Astrocyte of the cerebellum (primary cell): Measurements from ENCODE around the gene TMPRSS7.

Experiments
- DNase-seq: peaks from one replicate; pipeline ENCODE4 v3.0.0-alpha.2; 2011; ENCODE audit warnings: low read depth
- H3K4me3 ChIP-seq: 2 replicates; pipeline ENCODE4 v1.5.1; 2011; ENCODE audit warnings: mild to moderate bottlenecking, low read depth, low read length, moderate library complexity
- in situ Hi-C: cut with HindIII; loops from 2 replicates; pipeline ENCODE4 v1.10.0; 2017; ENCODE audit warnings: low sequenced_read_pairs
- TF ChIP-seq, protein P1 (sequence below): IDR thresholded peaks from 2 replicates; pipeline ENCODE4 v1.5.1; 2012; ENCODE audit warnings: low read length, low read depth, moderate library complexity, mild to moderate bottlenecking; ENCODE audit errors: missing control alignments

Gene TMPRSS7

DNA sequence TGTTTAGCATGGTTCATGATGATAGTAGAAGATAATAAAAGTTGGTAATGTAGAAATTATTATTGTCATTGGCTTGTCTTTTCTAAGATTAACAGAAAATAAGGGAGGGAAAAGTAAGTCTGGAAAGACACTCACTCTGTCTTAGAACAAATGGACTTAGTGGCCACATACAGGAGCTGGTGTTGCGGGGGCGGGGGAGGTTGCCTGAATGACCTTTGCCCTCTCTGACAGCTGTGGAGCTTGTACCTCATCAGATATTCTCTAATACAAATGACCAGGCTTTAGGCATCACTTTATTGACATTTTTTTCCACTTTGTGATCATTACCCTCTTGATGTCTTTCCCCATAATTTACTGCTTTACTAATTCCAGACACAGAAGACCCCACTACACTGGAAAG is 29.9 kb upstream of the TMPRSS7 start:
- in situ Hi-C loops: no loop called here
- no peak for DNase-seq
- no peak overlapping the region for H3K4me3 ChIP-seq
- TF ChIP-seq, protein P1, sequence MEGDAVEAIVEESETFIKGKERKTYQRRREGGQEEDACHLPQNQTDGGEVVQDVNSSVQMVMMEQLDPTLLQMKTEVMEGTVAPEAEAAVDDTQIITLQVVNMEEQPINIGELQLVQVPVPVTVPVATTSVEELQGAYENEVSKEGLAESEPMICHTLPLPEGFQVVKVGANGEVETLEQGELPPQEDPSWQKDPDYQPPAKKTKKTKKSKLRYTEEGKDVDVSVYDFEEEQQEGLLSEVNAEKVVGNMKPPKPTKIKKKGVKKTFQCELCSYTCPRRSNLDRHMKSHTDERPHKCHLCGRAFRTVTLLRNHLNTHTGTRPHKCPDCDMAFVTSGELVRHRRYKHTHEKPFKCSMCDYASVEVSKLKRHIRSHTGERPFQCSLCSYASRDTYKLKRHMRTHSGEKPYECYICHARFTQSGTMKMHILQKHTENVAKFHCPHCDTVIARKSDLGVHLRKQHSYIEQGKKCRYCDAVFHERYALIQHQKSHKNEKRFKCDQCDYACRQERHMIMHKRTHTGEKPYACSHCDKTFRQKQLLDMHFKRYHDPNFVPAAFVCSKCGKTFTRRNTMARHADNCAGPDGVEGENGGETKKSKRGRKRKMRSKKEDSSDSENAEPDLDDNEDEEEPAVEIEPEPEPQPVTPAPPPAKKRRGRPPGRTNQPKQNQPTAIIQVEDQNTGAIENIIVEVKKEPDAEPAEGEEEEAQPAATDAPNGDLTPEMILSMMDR: no peak

DNA sequence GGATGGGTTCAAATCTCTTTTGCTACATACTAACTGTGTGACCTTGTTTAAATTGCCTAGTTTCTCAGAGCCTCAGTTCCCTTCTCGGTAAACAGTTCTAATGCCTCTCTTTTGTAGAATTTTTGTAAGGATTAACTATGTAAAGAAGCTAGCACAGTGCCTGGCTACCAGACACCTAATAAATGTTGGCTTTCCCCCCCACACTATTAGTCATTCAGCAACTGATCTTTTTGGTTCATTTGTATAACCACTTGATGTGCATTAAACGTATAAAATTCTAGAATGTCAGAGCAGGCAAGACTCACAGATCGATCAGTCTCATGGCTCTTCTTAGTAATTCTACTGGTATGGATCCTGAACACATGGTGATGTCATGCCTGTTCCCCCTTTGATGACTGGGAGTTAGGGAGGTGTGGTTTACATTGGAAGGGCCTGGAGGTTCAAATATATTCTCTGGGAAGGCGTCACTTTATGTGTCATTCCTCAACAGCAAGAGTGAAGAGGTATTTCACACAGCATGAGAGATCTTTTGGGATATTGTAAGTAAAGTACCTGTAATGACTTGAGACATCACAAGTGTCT is 29.4 kb upstream of the TMPRSS7 start:
- H3K4me3 ChIP-seq: no peak overlapping the region
- DNase-seq: no peak
- TF ChIP-seq, protein P1: no peak
- in situ Hi-C loops: no loop called here

DNA sequence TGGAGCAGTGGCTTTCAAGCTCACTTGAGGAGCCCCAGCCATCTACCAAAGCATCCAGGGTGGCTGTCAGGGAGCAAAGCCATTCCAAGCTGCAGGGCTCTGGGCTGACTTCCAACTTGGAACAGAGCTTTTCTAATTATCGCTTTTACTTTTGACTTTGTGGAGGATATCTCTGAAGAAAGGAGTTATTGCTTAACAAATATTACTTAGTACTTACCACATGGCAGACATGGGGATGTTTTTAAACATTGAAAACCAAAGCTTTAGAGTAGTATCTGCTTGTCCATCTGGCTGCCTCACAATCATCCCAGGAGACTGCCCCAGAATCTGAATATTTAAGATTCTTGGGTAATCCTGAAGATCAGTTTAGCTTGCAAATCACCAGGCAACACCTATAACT is 26.9 kb upstream of the TMPRSS7 start:
- in situ Hi-C loops: no loop called here

DNA sequence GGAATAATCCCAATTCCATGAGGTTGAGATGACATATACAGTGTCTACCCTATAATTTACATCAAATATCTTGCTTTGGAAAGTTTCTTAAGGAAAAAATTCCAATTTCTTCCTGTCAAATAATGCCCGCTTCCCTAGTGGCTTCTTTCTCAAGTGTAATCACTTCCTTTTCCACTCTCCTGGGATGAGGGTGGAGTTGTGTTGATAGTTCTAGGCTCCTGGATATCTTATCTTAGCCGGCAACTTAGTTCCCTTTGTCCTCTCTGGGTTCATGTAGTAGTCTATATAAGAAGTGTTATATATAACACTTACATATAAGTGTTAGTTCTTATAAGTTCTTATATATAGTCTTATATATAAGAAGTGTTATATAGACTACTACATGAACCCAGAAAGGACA is 24.9 kb upstream of the TMPRSS7 start:
- TF ChIP-seq, protein P1: no peak
- no peak for DNase-seq
- H3K4me3 ChIP-seq: no peak overlapping the region
- in situ Hi-C loops: no loop called here

More for the DNA sequence above, 26.9 kb upstream of the TMPRSS7 start:
- DNase-seq: no peak
- TF ChIP-seq, protein P1: no peak
- H3K4me3 ChIP-seq: no peak overlapping the region

DNA sequence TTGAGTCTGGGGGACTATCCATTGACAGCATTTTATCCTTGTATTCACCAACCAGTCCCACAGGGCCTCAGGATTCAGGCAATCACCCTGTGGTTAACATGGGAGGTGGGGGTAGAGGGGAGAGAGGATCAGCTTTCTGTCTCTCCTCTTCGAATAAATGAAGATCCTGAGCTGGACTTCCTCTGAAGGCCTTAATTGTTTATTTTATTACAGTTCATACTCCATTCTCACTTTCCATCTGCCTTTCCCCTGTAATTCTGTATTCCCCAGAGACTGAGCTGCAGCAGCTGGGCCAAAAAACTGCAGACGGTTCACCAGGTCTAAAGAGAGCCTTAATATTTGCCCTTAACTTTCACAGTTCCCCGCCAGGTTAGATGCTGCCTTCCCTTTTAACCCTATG is 23.9 kb upstream of the TMPRSS7 start:
- TF ChIP-seq, protein P1: no peak
- in situ Hi-C loops: no loop called here
- H3K4me3 ChIP-seq: no peak overlapping the region

DNA sequence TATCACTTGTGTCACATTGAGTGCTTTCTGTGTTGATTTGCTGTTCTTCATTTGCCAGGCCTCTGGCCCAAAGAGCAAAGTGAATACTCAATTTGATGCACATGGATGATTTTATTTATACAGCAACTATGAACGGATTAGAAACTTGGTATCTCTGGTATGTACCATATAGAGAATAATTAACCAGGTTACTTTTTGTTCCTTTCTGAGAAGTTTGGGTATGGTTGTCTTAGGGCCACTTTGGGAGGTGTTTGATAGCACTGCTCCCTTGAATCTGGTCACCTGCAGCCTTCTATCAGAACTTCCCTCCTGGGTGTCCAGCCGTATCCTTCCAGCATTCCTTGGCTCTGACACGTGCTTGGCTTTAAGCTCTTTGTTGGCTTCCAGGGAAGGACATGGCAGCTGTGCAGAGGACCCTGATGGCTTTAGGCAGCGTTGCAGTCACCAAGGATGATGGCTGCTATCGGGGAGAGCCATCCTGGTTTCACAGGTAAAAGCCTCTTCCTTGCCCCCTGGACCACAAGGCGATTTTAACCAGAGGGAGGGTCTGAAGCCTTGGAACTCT is 23.1 kb upstream of the TMPRSS7 start:
- in situ Hi-C loops: no loop called here
- H3K4me3 ChIP-seq: no peak overlapping the region
- TF ChIP-seq, protein P1: no peak
- DNase-seq: no peak

More for the DNA sequence above, 23.9 kb upstream of the TMPRSS7 start:
- DNase-seq: no peak
